Parathyroid adenoma (tissue), 2 donors: ENCODE measurements around the gene SPTBN1.

Source experiments
- H2AFZ ChIP-seq: fragments of 300-600 bp; sonication (generic); one replicate; pipeline ENCODE4 v1.7.0; 2017; ENCODE audit warnings: antibody characterized with exemption, mild to moderate bottlenecking
- H3K27ac ChIP-seq: fragments of 300-600 bp; sonication (generic); one replicate; pipeline ENCODE4 v1.7.0; 2017
- H3K27me3 ChIP-seq: fragments of 300-600 bp; sonication (generic); one replicate; pipeline ENCODE4 v1.7.0; 2017; ENCODE audit warnings: low read length; ENCODE audit not compliant: control insufficient read depth, insufficient read depth
- H3K36me3 ChIP-seq: fragments of 300-600 bp; sonication (generic); one replicate; pipeline ENCODE4 v1.7.0; 2017; ENCODE audit warnings: low read length; ENCODE audit not compliant: control insufficient read depth, insufficient read depth
- H3K4me1 ChIP-seq: fragments of 300-600 bp; sonication (generic); one replicate; pipeline ENCODE4 v1.7.0; 2017; ENCODE audit warnings: control low read depth
- H3K4me2 ChIP-seq: fragments of 300-600 bp; sonication (generic); one replicate; pipeline ENCODE4 v1.7.0; 2017; ENCODE audit warnings: low read length
- H3K4me3 ChIP-seq: fragments of 300-600 bp; sonication (generic); one replicate; pipeline ENCODE4 v1.7.0; 2017; ENCODE audit warnings: low read depth, low read length
- H3K79me2 ChIP-seq: fragments of 300-600 bp; sonication (generic); one replicate; pipeline ENCODE4 v1.7.0; 2017; ENCODE audit warnings: control low read depth
- H3K9ac ChIP-seq: fragments of 300-600 bp; sonication (generic); one replicate; pipeline ENCODE4 v1.7.0; 2017; ENCODE audit warnings: mild to moderate bottlenecking
- H3K9me3 ChIP-seq: fragments of 300-600 bp; sonication (generic); one replicate; pipeline ENCODE4 v1.7.0; 2017; ENCODE audit warnings: low read length; ENCODE audit not compliant: control insufficient read depth
- CTCF ChIP-seq: fragments of 300-600 bp; sonication (generic); IDR thresholded peaks from one replicate; pipeline ENCODE4 v1.7.0; 2017; ENCODE audit warnings: antibody characterized with exemption, mild to moderate bottlenecking
- donor health status: primary hyperparathyroidism.

The SPTBN1 gene

GRCh38 chr2:54590216-54591120 lies 134.3 kb downstream of the SPTBN1 start:
- H3K4me2 ChIP-seq: no peak overlapping the region
- peaks cover 70% of the 10 kb centered on the region for H3K79me2 ChIP-seq
- H3K36me3 ChIP-seq: no peaks in the 10 kb centered on the region
- no peaks in the 10 kb centered on the region for H3K27me3 ChIP-seq
- no peak overlapping the region for H3K27ac ChIP-seq
- H3K9ac ChIP-seq: no peak overlapping the region
- H3K4me3 ChIP-seq: no peak overlapping the region
- H3K9me3 ChIP-seq: no peaks in the 10 kb centered on the region
- H3K4me1 ChIP-seq: peaks cover 12% of the 10 kb centered on the region
- TF ChIP-seq CTCF: no peak
- H2AFZ ChIP-seq: no peak overlapping the region

- Histone ChIP-seq H3K4me3 (no peak overlapping the region), H3K36me3 (no peaks in the 10 kb centered on the region), H2AFZ (no peak overlapping the region), H3K9ac (no peak overlapping the region), H3K27me3 (no peaks in the 10 kb centered on the region), H3K4me1 (peaks cover 23% of the 10 kb centered on the region), H3K27ac (no peak overlapping the region), H3K9me3 (no peaks in the 10 kb centered on the region), H3K4me2 (no peak overlapping the region), H3K79me2 (peaks cover 74% of the 10 kb centered on the region)
- no peak for TF ChIP-seq CTCF
Measured at GRCh38 chr2:54591551-54591950, 135.4 kb downstream of the SPTBN1 start.

DNA sequence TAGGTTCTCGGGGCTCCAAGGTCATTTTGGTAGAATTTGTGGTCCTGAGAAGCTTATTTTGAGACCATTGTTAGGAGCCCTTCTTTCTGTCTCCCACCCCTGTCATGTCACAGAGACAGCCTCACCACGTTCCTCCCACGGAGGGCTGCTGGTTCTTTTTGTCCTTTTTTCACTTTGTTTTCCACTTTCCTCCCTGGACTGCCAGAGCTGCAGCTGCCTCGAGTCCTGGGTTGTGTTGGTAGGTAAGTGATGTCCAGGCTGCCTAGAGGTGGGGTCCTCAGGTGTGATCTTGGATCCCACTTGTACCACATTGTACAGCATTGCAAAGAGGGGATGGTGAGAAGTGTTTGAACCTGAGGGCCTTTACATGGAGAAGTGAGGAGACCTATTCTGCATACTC lies 137.1 kb downstream of the SPTBN1 start:
- no peak overlapping the region for H3K27ac ChIP-seq
- no peak overlapping the region for H2AFZ ChIP-seq
- H3K4me3 ChIP-seq: no peak overlapping the region
- H3K27me3 ChIP-seq: no peaks in the 10 kb centered on the region
- no peak for TF ChIP-seq CTCF
- no peaks in the 10 kb centered on the region for H3K9me3 ChIP-seq
- H3K4me2 ChIP-seq: no peak overlapping the region
- H3K79me2 ChIP-seq: peaks cover 61% of the 10 kb centered on the region
- H3K4me1 ChIP-seq: peaks cover 37% of the 10 kb centered on the region
- H3K9ac ChIP-seq: no peak overlapping the region
- H3K36me3 ChIP-seq: no peaks in the 10 kb centered on the region

- H3K27ac ChIP-seq: no peak overlapping the region
- H3K4me2 ChIP-seq: no peak overlapping the region
- no peaks in the 10 kb centered on the region for H3K9me3 ChIP-seq
- H3K27me3 ChIP-seq: no peaks in the 10 kb centered on the region
- TF ChIP-seq CTCF: no peak
- H2AFZ ChIP-seq: no peak overlapping the region
- H3K9ac ChIP-seq: no peak overlapping the region
- peaks cover 44% of the 10 kb centered on the region for H3K4me1 ChIP-seq
- H3K79me2 ChIP-seq: peaks cover 62% of the 10 kb centered on the region
- H3K36me3 ChIP-seq: no peaks in the 10 kb centered on the region
- no peak overlapping the region for H3K4me3 ChIP-seq
Measured at GRCh38 chr2:54594048-54594447, 137.9 kb downstream of the SPTBN1 start.
